HepG2 (cell line): ENCODE results near the gene SEC14L6. TPM values are rescaled to one million over a fixed set of nuclear protein-coding genes. Genes with fewer than 3 reads are reported as not detected.

Experiments
- ATAC-seq: fragments of 200-7000 bp; cut with Tn5 transposase; 3 replicates; pipeline ENCODE4 v1.9.1; 2020; ENCODE audit warnings: mild to moderate bottlenecking, moderate library complexity
- BruUV-seq: library from RNA; stranded (reverse); fragments of 400-500 nt; replicated peaks from 2 replicates; lab custom pipeline; 2021; lab: Mats Ljungman, UMichigan
- CTCF ChIA-PET: fragments of 300-600 bp; formaldehyde crosslinking; extraction: SDS; loops from one replicate; lab custom pipeline; 2021; ENCODE audit warnings: low total read pairs, inconsistent platforms, low intra/inter-chr PET ratio; lab: Yijun Ruan, JAX
- POLR2A ChIA-PET: fragments of 350-600 bp; sonication (Branson Sonifier 250); formaldehyde crosslinking; loops from one replicate; lab custom pipeline; 2020; ENCODE audit warnings: antibody characterized with exemption, inconsistent platforms; lab: Yijun Ruan, JAX
- DNase-seq: peaks from one replicate; pipeline ENCODE4 v3.0.0-alpha.2; 2015; ENCODE audit warnings: low spot score
- FAIRE-seq: peaks from 3 replicates; lab custom pipeline; 2011; peaks lifted over from hg19 to GRCh38; lab: Jason Lieb, UNC
- H2AFZ ChIP-seq: one replicate; pipeline ENCODE4 v1.6.1; 2011; ENCODE audit warnings: low read length, inconsistent platforms
- H3K27ac ChIP-seq: fragments of 300-600 bp; 3 replicates; pipeline ENCODE4 v1.8.0; 2011; ENCODE audit warnings: mixed run types, mild to moderate bottlenecking, mixed read lengths, low read length, inconsistent platforms; ENCODE audit not compliant: insufficient read depth; ENCODE audit errors: extremely low read length
- H3K27me3 ChIP-seq, 2 experiments: fragments of 200-600 bp in 1 of 2; 2 replicates in 1 of 2; 3 replicates in 1 of 2; pipeline versions ENCODE4 v1.6.0 to v1.8.0; 2011; ENCODE audit warnings: low read length in 2 of 2, mild to moderate bottlenecking in 2 of 2, moderate library complexity in 2 of 2, inconsistent platforms in 1 of 2; ENCODE audit not compliant: insufficient read depth in 2 of 2, control insufficient read depth in 1 of 2
- H3K36me3 ChIP-seq, 2 experiments: fragments of 200-600 bp in 1 of 2; replicated peaks in 1 of 2; 2 replicates in 1 of 2; 3 replicates in 1 of 2; pipeline versions ENCODE4 v1.5.1 to v1.8.0; 2011; ENCODE audit warnings: low read length in 2 of 2, inconsistent platforms in 1 of 2; ENCODE audit not compliant: insufficient read depth in 2 of 2, control insufficient read depth in 1 of 2
- H3K4me1 ChIP-seq: 2 replicates; pipeline ENCODE4 v1.5.1; 2012; ENCODE audit warnings: low read length, inconsistent platforms; ENCODE audit not compliant: insufficient read depth
- H3K4me2 ChIP-seq: 2 replicates; pipeline ENCODE4 v1.6.0; 2011; ENCODE audit warnings: low read depth, low read length, inconsistent platforms
- H3K4me3 ChIP-seq, 3 experiments: fragments of 200-600 bp in 1 of 3; sonication (generic), shearing (Covaris generic) in 1 of 3; replicated peaks in 1 of 3; 2 replicates each; pipeline ENCODE4 v1.5.1; 2011 to 2016; ENCODE audit warnings: low read length in 3 of 3, inconsistent platforms in 2 of 3, low read depth in 2 of 3, mild to moderate bottlenecking in 2 of 3, control low read depth in 1 of 3, mixed read lengths in 1 of 3; ENCODE audit not compliant: insufficient read depth in 1 of 3
- H3K79me2 ChIP-seq: one replicate; pipeline ENCODE4 v1.6.1; 2011; ENCODE audit warnings: low read length, inconsistent platforms; ENCODE audit not compliant: insufficient read depth
- H3K9ac ChIP-seq: 2 replicates; pipeline ENCODE4 v1.6.0; 2011; ENCODE audit warnings: mild to moderate bottlenecking, low read depth, low read length, inconsistent platforms; ENCODE audit not compliant: insufficient read depth
- H3K9me3 ChIP-seq: 2 replicates; pipeline ENCODE4 v1.5.1; 2012; ENCODE audit warnings: mild to moderate bottlenecking, low read length
- H4K20me1 ChIP-seq: 2 replicates; pipeline ENCODE4 v1.6.0; 2011; ENCODE audit warnings: inconsistent platforms, mild to moderate bottlenecking, low read length, moderate library complexity; ENCODE audit not compliant: insufficient read depth
- ARID3A ChIP-seq: IDR thresholded peaks from 2 replicates; pipeline ENCODE4 v1.6.1; 2012; ENCODE audit warnings: low read depth, low read length, improper control_type of control experiment
- ASH2L ChIP-seq: fragments of 300-600, 200-600 bp; sonication (generic); IDR thresholded peaks from 2 replicates; pipeline ENCODE4 v1.7.0; 2017; ENCODE audit warnings: low read depth, mild to moderate bottlenecking, moderate library complexity, mixed read lengths, low read length; ENCODE audit not compliant: insufficient read length
- ATF5 ChIP-seq: sonication (generic); formaldehyde crosslinking; IDR thresholded peaks from 2 replicates; pipeline ENCODE4 v1.4.0; 2020; ENCODE audit warnings: mild to moderate bottlenecking, low read depth, missing genetic modification reagents
- FOXJ3 ChIP-seq: sonication (generic); formaldehyde crosslinking; IDR thresholded peaks from 2 replicates; pipeline ENCODE4 v1.4.0; 2020; ENCODE audit warnings: missing genetic modification reagents, mild to moderate bottlenecking, borderline replicate concordance
- MXD4 ChIP-seq: IDR thresholded peaks from 2 replicates; pipeline ENCODE4 v1.6.1; 2016; ENCODE audit warnings: mild to moderate bottlenecking, missing biosample characterization, missing genetic modification reagents
- NFIB ChIP-seq: sonication (generic); formaldehyde crosslinking; IDR thresholded peaks from 2 replicates; pipeline ENCODE4 v1.9.0; 2021; ENCODE audit warnings: missing genetic modification reagents, mild to moderate bottlenecking, borderline replicate concordance
- PTBP1 ChIP-seq: fragments of 200-400 bp; formaldehyde crosslinking; IDR thresholded peaks from 2 replicates; pipeline ENCODE4 v1.6.1; 2018; ENCODE audit warnings: low read length, low read depth; ENCODE audit not compliant: poor library complexity, severe bottlenecking
- SPEN ChIP-seq: sonication (generic); formaldehyde crosslinking; IDR thresholded peaks from 2 replicates; pipeline ENCODE4 v1.5.1; 2020; ENCODE audit warnings: low read depth, mild to moderate bottlenecking, missing genetic modification reagents
- ZFP41 ChIP-seq: sonication (generic); formaldehyde crosslinking; IDR thresholded peaks from 2 replicates; pipeline ENCODE4 v1.4.0; 2020; ENCODE audit warnings: mild to moderate bottlenecking, missing genetic modification reagents, borderline replicate concordance
- ZNF768 ChIP-seq: sonication (generic); formaldehyde crosslinking; IDR thresholded peaks from 2 replicates; pipeline ENCODE4 v1.4.0; 2020; ENCODE audit warnings: missing genetic modification reagents
- WGBS: methylation state at CpG from one replicate; pipeline ENCODE4 v1.1.6; 2017; ENCODE audit warnings: low lambda C conversion rate; 5-methylcytosine and 5-hydroxymethylcytosine counted together
- in situ Hi-C: cut with HindIII; loops from 2 replicates; pipeline ENCODE4 v1.10.0; 2017; ENCODE audit warnings: low pct_unique_long_range_greater_than_20kb; ENCODE audit not compliant: extremely low pct_ligation_motif_present
- intact Hi-C: fragments of 100-400 bp; cut with micrococcal nuclease; formaldehyde crosslinking; loops from one replicate; pipeline ENCODE4 v1.10.0; 2022; ENCODE audit not compliant: unreplicated experiment
- polyA plus RNA-seq, 8 experiments: library from polyadenylated mRNA; depleted of rRNA in 3 of 8; stranded (reverse) in 7 of 8; unstranded in 1 of 8; fragments of >200 nt; fragmentation: Illumina TruSeq in 4 of 8; extraction: Trizol in 4 of 8; gene quantifications; 2 replicates each; pipeline versions ENCODE4 v1.2.1 to v1.2.3, GENCODE V29; 2011 to 2016; ENCODE audit warnings: low read depth in 4 of 8, missing spikeins in 1 of 8, mixed read lengths in 1 of 8; ENCODE audit not compliant: insufficient read depth in 1 of 8
- total RNA-seq, 5 experiments: library from RNA; depleted of rRNA; stranded (reverse); fragments of >200 nt; fragmentation: Illumina TruSeq; extraction: Trizol; gene quantifications; 2 replicates each; pipeline ENCODE4 v1.2.3, GENCODE V29; 2016; ENCODE audit warnings: low read depth in 1 of 5
- TF ChIP-seq, protein P1 (sequence below): sonication (generic); formaldehyde crosslinking; IDR thresholded peaks from 2 replicates; pipeline ENCODE4 v1.9.0; 2022; ENCODE audit warnings: low read depth, missing genetic modification reagents

SEC14L6 gene
- total and polyA plus RNA-seq, 2 of the 13 experiments (the other 11 are each of a cell fraction or from before 2014, with no cell fraction given): 0.09 to 9.3 TPM

DNA sequence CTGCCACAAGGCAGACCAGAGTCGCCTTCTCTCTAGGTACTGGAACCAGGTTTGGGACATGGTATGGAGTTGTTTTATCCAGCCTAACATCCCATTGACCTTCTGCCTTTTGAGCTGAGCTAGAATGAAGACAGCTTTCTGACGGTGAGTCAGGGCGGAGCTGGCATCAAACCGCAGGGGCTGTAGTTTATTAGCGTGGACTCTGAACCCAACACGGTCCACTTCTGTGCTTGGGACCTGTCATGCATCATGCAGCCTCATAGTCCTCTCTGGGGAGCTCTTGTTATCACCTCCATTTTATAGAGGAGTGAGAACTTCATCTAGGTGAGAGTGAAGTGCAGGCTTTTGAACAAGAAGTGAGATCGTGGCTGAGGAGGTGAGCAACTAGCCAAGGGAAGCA is 19.6 kb upstream of the SEC14L6 start (continued):
- TF ChIP-seq ATF5 (CRISPR knock-in tag): no peak
- TF ChIP-seq FOXJ3 (CRISPR knock-in tag): no peak
- TF ChIP-seq, protein P1, sequence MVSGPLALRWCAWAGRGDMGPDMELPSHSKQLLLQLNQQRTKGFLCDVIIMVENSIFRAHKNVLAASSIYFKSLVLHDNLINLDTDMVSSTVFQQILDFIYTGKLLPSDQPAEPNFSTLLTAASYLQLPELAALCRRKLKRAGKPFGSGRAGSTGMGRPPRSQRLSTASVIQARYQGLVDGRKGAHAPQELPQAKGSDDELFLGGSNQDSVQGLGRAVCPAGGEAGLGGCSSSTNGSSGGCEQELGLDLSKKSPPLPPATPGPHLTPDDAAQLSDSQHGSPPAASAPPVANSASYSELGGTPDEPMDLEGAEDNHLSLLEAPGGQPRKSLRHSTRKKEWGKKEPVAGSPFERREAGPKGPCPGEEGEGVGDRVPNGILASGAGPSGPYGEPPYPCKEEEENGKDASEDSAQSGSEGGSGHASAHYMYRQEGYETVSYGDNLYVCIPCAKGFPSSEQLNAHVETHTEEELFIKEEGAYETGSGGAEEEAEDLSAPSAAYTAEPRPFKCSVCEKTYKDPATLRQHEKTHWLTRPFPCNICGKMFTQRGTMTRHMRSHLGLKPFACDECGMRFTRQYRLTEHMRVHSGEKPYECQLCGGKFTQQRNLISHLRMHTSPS (CRISPR knock-in tag): peak; percentile 41; the same call in 1 of the 2 replicates
- no peak for TF ChIP-seq MXD4 (CRISPR knock-in tag)
- TF ChIP-seq ASH2L: peak; percentile 35
- peak; percentile 66; the same call in 1 of the 2 replicates for TF ChIP-seq ARID3A

DNA sequence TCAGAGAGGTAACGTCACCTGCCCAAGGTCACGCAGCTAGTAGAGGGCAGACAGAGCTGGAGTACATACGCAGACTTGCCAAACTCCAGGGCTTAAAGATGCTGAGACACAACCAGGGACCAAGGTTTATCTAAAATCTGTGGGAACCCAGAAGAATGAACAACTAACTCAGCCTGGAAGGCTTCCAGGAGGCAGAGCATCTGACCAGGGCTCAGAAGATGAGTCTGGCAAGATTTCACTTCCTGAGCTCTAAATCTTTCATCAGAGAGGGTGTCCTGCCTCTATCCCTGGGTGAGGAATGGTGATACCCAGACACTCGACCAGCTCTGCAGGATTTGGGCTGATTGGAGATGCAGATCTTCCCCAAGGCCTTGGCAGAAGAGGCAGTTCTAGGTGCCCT is 18.8 kb upstream of the SEC14L6 start:
- no peak for DNase-seq
- Histone ChIP-seq H3K36me3 (no peaks in the 10 kb centered on the region), H3K4me2 (peak overlapping the region; percentile 56; the same call in 1 of the 2 replicates)
- TF ChIP-seq ZFP41 (CRISPR knock-in tag) (no peak), NFIB (CRISPR knock-in tag) (no peak), SPEN (CRISPR knock-in tag) (no peak), ZNF768 (CRISPR knock-in tag) (peak; percentile 39; the same call in 1 of the 2 replicates), PTBP1 (no peak)
- TF ChIP-seq, all 625 proteins: peak for 1
- Histone ChIP-seq H3K79me2 (no peaks in the 10 kb centered on the region), H3K4me1 (peaks cover 47% of the 10 kb centered on the region), H3K9me3 (no peaks in the 10 kb centered on the region), H3K27ac (no peak overlapping the region), H3K9ac (no peak overlapping the region), H3K27me3 (no peaks in the 10 kb centered on the region), H3K4me3 (no peak overlapping the region), H2AFZ (no peak overlapping the region), H4K20me1 (no peaks in the 10 kb centered on the region)
- no TSS peak for BruUV-seq
- intact Hi-C loops (no loop called here), in situ Hi-C loops (no loop called here)
- ChIA-PET POLR2A (interaction anchor here (2.1 kb wide), 1 partner anchor 26 kb away, joined by 7 read pairs; the partner anchor contains the start of gene PES1), CTCF (no interaction called here)
- FAIRE-seq: no peak
- ATAC-seq: no peak
- 21% methylated on average over 4 of the region's 4 CpGs for WGBS
